ENCODE measurements around the gene TMEM164.
A peak's percentile ranks its signal among the peaks of the same experiment; 100 is the strongest.

The TMEM164 gene

GRCh38 chrX:110194977-110195376, 192.1 kb downstream of the TMEM164 start:
- TF ChIP-seq CTCF (conservative IDR thresholded peaks at IDR 0.05), result no peak
- peak overlapping the region; percentile 21; the same call in 1 of the 2 replicates for H3K27ac ChIP-seq

- no peak overlapping the region for H3K27ac ChIP-seq
- no peak for TF ChIP-seq CTCF (conservative IDR thresholded peaks at IDR 0.05)
These were observed 198.9 kb downstream of the TMEM164 start for GRCh38 chrX:110201799-110202198.

DNA sequence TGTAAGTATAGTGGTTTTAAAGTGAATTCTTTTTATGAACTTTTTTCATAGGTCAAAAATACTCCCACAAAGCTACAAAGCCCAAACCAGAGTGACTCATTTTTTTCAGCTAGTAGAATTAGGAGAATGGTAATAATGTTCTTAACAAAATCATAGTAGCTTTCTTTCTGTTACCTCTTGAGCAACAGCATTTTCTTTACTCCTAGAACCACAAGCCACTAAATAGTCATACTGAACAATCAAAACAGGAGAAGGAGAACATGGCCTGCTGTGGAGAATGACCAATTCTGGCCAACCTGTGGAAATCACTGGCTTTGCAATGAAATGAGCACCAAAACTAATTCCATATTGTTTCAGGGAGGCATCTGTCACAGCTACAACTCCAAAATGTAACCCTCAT, 202.1 kb downstream of the TMEM164 start:
- no peak for TF ChIP-seq CTCF (conservative IDR thresholded peaks at IDR 0.05)

DNA sequence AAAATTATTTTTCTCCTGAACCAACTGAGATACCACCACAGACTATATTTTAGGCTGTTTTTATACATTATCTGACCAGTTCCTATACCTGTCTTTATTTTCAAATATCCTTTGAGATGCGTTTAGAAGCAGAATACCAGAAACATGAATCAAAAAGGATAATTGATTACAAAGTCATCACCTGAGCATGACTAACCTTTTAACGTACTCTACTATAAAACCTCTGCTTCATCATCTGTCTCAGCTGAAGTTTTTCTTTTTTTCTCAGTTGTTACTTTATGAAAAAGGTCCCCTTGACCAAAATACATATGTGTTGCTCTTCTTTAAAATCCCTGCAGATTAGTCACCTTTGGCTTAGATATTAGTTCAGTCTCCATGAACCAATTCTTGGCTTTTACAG, 205.2 kb downstream of the TMEM164 start:
- no peak overlapping the region for H3K27ac ChIP-seq
- no peak for TF ChIP-seq CTCF (conservative IDR thresholded peaks at IDR 0.05)

More for the DNA sequence above, 202.1 kb downstream of the TMEM164 start:
- H3K27ac ChIP-seq, result no peak overlapping the region

DNA sequence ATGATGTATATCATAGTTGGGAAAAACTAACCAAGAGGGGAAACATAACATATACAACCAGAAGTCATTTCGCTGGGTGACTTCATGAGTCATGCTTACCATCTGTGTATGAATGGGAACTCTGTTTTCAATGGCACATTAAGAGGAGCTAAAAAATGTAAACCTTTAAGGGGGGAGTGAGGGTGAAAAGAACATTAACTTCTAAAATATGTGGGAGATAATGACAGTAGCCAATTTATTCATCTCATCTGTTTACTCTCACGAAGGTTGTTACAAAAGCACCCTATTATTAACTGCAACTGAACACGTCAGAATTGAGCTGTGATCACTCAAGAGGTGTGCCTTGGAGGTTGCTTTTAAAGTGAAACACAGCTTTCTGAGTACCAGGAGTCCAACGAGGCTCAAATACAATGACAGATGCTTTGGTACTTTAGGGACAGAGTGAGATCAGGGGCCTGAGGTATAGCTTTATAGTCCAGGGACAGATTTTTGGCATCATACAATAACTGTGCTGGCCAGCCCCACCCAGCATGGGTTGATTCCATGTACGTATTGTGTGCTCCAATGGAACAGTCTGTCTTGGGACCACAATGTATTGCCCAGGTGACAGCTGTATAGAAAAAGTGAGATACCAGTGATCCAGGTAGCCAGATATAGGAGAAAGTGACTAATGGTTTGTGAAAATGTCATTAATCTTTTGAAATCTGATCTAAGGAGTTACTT, 207.7 kb downstream of the TMEM164 start:
- TF ChIP-seq CTCF (conservative IDR thresholded peaks at IDR 0.05), result no peak
- no peak overlapping the region for H3K27ac ChIP-seq

- no peak overlapping the region for H3K27ac ChIP-seq
These were observed 208.4 kb downstream of the TMEM164 start for GRCh38 chrX:110211340-110211739.

DNA sequence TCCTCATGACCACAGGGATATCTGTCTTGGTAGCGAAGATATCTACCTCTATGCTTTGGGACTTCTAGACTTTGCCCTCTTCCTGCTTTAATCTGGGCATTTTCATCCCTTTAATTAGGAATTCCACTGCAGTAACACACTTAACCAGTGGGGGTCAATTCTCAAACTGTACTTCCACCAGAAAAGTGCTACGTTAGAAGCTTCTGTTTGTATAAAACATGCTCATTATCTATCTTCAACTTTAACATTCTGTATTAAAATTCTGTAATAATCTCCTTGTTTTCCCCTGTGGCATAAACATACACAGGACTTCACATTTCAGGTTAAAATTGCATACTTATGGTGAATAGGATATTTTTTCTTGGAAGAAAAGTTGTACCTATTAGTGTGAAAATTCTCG, 209.4 kb downstream of the TMEM164 start:
- no peak overlapping the region for H3K27ac ChIP-seq
- TF ChIP-seq CTCF (conservative IDR thresholded peaks at IDR 0.05), result no peak

More at GRCh38 chrX:110211340-110211739, 208.4 kb downstream of the TMEM164 start:
- no peak for TF ChIP-seq CTCF (conservative IDR thresholded peaks at IDR 0.05)
